Ecto neural progenitor cell (in vitro differentiated cells): Measurements from ENCODE around the gene USH1G.

ENCODE experiments used
- DNase-seq: peaks from one replicate; pipeline ENCODE4 v3.0.0-alpha.2; 2018; ENCODE audit warnings: low spot score

The USH1G gene

DNA sequence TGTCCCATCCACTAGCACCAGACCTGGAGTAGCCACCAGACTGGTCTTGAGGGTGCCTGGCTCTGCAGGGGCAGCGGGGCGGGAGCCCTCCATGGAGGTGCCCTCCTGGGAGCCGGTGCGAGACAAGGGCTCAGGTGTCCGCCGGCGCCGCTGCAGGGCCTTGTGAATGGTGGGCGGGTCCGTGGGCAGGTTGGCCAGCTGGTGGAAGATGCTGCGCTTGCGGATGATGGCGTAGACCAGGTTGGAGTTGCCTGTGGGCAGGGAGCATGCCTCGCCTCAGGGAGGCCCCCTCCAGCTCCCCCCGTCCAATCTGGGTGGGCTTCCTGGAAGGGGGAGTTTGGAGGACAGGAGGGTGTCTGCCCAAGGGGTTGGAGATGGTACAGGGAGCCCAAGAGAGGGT lies 31.1 kb upstream of the USH1G start:
- DNase-seq = no peak

DNA sequence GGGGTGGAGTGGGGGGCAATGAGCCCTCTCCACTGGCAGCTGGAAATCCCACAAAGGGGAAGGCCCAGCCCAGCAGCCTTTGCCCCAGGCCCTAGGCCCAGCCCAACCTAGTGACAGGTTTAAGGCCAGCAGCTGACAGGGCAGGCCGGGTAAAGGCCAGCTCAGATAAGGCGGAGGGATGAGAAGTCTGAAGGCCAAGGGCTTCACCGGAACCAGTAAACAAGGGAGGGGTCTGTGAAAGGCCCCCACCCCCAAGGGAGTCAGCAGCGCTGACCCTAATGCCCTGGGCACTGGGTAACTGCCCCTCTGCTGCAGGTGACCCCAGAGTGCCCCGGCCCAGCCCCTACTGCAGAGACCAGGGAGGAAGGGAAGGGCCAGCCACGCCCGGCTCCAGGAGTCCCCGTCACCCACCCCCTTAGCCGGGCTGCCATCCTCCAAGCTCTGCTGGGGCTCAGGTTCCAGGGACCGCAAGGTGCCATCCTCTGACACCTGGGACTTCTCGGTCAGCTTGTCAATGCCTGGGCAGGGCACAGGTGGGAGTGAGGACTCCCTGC lies 30.2 kb upstream of the USH1G start:
- no peak for DNase-seq

DNA sequence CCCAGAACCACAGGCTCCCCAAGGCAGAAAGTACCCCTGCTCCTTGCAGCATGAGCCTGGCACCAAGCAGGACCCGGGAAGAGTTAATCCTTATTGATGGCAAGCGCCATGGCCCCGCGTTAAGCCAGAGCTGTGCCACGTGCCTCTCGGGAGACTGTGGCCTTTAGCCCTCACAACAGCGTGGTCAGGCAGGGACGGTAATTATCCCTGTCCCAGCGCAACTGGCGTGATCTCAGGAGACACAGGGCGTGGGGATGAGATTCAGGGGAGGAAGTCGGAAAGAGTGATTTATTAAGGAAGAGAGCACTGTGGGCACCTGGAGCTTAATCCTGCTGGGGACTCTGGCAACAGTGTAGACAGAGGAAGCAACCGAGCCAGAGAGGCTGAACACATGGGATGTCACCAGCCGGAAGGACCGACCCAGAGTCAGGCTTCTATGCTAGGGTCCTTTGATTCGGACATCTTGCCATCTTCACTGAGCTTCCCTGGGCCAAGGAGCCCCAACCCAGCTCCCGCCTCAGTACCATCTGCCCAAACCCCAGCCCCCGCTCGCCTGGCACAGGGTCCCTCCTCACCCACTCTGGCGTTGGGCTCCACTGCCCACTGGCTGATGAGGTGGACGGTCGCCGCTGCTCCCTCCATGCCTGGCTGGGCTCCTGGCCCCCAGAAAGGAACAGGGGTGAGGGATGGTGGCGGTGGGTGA lies 29.5 kb upstream of the USH1G start:
- DNase-seq = no peak

DNA sequence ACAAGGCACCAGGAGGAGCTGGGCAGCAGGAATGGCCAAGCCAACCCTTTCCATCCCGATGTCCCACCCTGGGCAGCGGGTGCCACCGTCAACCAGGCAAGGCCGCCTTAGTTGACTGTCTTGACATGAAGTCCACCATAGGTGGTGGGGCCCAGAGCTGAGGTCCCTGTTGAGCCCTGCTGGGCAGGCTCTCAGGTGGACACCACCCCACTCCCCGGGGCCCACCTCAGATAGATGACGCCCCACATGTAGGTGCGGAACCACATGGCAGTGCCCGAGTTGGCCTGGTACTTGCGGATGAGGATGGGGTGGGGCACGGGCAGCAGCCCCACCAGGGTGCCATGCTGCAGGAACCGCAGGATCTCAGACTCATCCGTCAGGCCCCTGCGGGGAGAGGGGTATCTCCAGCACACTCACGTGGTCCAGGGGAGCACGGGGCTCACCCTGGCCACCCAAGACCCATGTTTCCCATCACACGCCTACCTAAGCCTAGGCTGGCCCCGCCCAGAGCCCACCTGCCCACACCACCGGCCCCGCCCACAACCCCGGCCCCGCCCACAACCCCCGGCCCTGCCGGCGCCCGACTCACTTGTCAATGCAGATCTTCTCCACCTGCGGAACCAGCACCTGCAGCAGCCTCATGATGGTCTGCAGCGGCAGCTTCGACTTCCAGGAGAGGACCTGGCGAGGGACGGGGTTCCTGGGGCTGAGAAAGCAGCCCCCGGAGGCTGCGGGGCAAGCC lies 28.8 kb upstream of the USH1G start:
- DNase-seq = no peak

DNA sequence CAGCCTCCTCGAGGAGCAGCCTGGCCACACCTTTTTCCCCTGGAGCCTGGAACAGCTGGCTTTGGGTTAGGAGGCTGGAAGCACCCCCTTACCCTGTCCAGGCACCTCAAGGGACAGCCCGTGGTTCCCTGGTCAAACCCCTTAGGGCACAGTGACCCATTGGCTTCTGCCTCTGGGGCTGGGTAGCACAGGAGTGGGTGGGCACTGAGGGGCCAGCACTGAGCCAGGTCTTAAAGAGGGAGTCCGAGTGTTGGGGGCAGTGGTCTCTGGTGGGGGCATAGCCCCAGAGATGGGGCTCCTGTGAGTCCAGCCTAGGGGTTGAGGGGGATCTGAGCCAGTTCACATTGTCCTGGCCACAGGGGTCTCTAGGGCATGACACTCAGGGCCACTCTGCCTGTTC lies 28.0 kb upstream of the USH1G start:
- DNase-seq = no peak

DNA sequence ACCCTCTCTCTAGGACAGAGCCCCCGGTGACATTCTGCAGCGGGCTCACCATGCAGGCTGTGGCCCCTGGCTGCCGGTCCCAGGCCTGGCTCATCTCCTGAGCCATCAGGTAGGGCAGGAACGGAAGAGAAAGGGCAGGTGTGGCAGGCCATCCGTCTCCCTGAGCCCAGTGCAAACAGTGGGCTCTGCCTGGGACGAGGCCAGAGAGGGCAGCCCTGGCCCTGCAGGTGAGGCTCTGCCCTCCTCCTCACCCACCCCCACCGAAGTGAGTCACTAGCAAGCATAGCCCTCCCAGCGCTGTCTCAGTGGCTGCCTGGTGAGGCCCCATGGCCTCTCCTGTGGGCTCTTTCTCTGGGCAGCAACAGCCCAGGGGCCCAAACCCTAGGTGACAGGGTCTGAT lies 27.2 kb upstream of the USH1G start:
- DNase-seq = no peak

GRCh38 chr17:74949455-74950115 lies 26.5 kb upstream of the USH1G start:
- DNase-seq = no peak

DNA sequence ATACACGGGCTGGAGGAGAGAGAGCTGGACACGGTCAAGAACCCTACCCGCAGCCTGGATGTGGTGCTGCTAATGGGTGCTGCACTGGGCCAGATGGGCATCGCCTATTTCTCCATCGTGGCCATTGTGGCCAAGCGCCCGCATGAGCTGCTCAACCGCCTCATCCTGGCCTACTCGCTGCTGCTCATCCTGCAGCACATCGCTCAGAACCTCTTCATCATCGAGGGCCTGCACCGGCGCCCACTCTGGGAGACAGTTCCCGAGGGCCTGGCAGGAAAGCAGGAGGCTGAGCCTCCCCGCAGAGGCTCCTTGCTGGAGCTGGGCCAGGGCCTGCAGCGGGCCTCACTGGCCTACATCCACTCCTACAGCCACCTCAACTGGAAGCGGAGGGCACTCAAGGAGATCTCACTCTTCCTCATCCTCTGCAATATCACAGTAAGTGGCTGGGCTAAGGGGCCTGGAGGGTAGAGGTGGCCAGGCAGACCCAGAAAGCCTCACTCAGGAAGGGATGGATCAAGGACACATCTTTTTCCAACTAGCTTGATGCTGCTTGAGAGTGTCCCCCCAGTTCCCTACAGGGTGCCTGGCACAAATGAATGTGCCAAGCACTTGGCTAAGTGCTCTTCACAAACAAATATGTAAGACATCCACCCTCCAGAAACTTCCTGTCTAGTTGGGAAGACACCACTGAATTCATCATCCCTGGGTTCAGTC lies 24.1 kb upstream of the USH1G start:
- DNase-seq = no peak

- DNase-seq = no peak
Observed at GRCh38 chr17:74946641-74947040, 23.6 kb upstream of the USH1G start.

DNA sequence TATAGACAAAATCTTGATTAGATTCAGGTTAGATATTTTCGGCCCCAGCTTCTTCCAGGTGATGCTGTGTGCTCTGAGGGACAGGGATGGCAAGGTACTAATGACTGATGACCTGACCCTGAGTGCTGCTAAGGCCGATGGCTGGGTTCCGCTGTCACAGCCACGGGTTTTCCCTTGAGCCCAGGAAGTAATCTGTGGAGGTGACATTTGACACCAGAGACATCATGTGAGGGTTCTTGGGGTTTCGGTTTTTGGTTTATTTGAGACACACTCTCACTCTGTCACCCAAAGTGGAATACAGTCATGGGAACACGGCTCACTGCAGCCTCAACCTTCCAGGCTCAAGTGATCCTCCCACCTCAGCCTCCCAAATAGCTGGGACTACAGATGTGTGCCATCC lies 22.5 kb upstream of the USH1G start:
- DNase-seq = no peak

DNA sequence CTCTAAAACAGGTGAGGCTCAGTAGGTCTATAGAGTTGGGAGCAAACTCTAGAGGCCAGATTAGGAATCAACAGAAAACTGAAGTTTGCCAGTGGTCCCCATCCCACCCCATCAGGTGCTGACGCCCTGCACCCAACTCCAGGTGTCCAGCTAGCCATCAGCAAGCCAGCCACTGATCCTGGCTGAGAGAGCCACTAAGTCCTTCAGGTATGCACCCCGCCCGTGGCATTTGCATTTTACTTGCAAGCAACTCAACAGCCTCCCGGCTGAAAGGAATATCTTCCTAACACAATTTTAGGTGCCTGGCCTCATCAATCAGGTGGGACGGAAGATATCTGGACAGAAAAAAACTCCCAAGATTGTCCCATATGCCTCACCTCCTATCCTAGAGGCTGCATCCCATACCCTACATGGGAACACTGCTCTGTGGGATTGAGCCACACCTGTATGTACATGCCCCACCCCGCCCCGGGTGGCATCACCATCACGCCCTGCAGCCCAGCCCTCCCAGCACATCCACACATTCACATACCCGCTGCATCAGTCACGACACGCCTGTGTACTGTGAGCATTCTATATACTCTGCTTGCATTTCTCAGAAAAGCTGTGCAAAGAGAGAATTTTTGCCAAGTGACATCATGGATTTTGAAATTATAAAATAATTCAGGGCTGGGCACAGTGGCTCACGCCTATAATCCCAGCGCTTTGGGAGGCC lies 20.9 kb upstream of the USH1G start:
- no peak for DNase-seq

DNA sequence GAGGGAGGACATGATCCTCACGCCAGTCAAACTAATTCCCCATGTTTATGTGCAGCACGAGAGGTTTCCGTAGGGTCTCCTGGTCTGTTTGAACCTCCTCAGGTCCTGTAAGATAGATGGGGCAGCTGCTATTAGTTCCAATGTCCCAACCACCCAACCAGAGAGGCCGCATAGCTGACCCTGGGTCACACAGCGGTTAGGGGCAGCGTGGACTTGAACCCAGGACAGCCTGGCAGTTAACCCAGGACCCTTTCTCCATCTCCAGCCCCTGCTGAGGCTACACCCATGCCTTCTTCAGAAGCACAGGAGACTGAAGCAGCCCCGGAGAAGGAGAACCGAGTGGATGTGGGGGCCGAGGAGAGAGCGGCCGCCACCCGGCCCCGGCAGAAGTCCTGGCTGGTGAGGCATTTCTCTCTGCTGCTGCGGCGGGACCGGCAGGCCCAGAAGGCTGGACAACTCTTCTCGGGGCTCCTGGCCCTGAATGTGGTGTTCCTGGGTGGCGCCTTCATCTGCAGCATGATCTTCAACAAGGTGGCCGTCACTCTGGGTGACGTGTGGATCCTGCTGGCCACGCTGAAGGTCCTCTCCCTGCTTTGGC lies 18.2 kb upstream of the USH1G start:
- no peak for DNase-seq

- DNase-seq = no peak
Observed at GRCh38 chr17:74939534-74939933, 16.5 kb upstream of the USH1G start.

DNA sequence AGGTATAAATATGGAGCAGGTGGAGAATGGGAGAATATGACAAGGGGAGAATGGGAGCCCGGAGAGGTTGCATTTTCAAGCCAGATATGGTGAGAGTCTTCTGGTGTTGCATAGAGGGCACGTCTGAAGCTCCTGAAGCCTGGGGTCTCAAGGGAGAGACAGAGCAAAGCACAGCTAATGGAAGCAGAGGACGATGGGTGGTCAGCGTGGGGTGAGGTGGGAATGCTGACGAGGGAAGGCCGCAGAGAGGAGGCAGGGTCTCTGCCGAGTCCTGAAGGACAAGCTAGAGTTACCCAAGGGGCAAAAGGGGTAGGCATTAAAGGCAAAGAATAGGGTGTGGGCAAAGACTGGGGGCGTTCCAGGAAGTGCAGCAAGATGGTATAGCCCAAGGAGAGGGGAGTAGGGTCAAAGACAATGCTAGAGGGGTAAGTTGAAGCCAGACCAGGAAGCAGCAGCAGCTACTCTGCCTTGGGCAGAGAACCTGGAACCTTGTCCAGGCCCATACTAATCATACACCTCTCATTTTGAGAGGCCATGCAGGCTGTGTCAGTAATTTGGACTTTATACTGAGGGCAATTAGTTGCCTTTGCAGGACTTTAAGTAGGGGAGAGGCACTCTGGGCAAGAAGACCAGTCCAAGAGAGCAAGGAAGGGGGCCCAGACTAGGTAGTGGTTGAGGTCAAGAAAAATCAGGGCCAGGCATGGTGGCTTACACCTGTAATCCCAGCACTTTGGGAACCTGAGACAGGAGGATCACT lies 15.3 kb upstream of the USH1G start:
- no peak for DNase-seq

GRCh38 chr17:74937064-74938051 lies 14.3 kb upstream of the USH1G start:
- DNase-seq = no peak

DNA sequence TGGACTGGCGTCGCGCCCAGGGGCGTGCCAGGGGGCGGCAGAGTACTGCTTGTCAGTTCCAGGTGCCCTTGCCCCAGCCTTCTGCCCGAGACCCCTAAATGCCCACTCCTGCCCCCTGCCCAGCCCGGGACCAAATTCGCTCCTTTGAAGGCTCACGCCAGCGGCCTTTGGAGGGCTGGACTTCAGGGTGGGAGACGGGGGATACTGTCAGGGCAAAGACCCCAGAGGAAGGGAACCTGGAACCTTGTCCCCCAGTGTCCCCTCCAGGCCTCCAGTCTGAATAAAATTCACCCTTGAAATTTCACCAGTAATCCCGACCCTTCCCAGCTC lies 13.4 kb upstream of the USH1G start:
- DNase-seq = no peak

- DNase-seq = no peak
Observed at GRCh38 chr17:74935585-74936469, 12.8 kb upstream of the USH1G start, which contains the start of gene OTOP3. Gene OTOP3, plus strand, starts transcription at chr17:74935898. Its CDS starts 24 bp downstream, at chr17:74935922.

DNA sequence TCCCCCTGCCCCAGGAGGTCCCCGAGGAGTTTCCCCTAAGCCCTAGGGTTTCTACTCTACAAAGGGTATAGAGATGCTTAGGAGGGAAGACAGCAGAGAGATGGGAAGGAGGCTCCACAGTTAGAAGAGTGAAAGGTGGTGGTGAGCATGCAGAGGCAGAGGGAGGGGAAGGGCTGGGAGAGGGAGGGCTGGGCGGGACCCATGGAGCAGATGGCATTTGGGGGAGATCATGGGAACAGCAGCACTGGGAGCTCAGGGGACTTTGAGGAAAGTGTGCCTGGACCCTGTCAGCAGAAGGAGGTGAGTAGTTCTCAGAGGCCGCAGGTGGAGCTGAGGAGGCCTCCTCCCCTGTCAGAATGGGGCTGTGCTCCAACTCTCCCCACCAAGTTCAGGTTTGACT lies 12.0 kb upstream of the USH1G start:
- DNase-seq = no peak
